ENCODE measurements around the gene PDZRN3. TPM values are rescaled to one million over a fixed set of nuclear protein-coding genes. Genes with fewer than 3 reads are reported as not detected.

Gene PDZRN3
- total RNA-seq, 1 experiment from 2014 or later: 0.17 TPM

DNA sequence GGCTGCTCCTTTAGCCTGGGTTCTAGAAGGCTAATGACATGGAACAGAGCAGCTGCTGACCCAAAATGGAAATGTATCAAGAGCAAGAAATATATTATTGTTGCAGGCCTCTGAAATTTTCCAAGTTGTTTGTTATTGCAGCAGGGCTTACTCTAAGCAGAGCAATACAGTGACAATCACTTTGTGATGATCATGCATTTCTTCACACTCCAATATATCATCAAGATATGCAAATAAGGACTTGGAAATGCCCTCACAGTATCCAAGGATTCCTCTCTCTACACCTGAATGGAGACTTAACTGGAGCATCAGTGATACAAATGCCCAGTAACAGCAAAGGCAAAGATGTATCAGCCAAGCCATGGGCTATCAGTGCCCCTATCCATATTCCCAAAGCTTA lies 89.6 kb downstream of the PDZRN3 start:
- intact Hi-C loops (cut with micrococcal nuclease): no loop called here
- H3K9ac ChIP-seq (ENCODE audit: low read length): no peak overlapping the region
- BruUV-seq (replicated peaks): no TSS peak
- H3K4me2 ChIP-seq (ENCODE audit: low read length): no peak overlapping the region
- no peak overlapping the region for H3K4me3 ChIP-seq (replicated peaks in 1 of 2; ENCODE audit: low read depth in 1 of 2, low read length in 2 of 2)
- no peaks in the 10 kb centered on the region for H3K79me2 ChIP-seq (ENCODE audit: insufficient read depth, low read length)
- POLR2A ChIA-PET: no interaction called here
- H3K27ac ChIP-seq (ENCODE audit: low read depth, low read length): no peak overlapping the region
- H3K36me3 ChIP-seq (ENCODE audit: control insufficient read depth in 1 of 2, insufficient read depth in 2 of 2, low read length in 2 of 2): no peaks in the 10 kb centered on the region
- DNase-seq (ENCODE audit: low read depth, low spot score) (no peak), ATAC-seq (no peak)
- CTCF ChIA-PET: no interaction called here
- H3K9me3 ChIP-seq (ENCODE audit: control insufficient read depth in 1 of 2, insufficient read depth in 1 of 2, low read depth in 1 of 2, low read length in 2 of 2): no peaks in the 10 kb centered on the region
- no peaks in the 10 kb centered on the region for H3K27me3 ChIP-seq (ENCODE audit: insufficient read depth, low read length)
- RAD21 ChIA-PET (ENCODE audit: low non-redundant PET in 1 of 2, low total read pairs in 2 of 2, uncharacterized antibody in 2 of 2, unreplicated experiment in 2 of 2): no interaction called here
- no peaks in the 10 kb centered on the region for H3K4me1 ChIP-seq (ENCODE audit: control insufficient read depth in 1 of 2, insufficient read depth in 2 of 2, low read length in 2 of 2)
- H4K20me1 ChIP-seq (ENCODE audit: insufficient read depth): no peaks in the 10 kb centered on the region
- TF ChIP-seq TCF7L2 (IDR thresholded peaks at IDR 0.05; ENCODE audit: borderline replicate concordance, extremely low read depth, insufficient read depth, insufficient read length) (no peak), EZH2phosphoT487 (IDR thresholded peaks at IDR 0.05; ENCODE audit: borderline replicate concordance) (no peak), POLR2AphosphoS5 (IDR thresholded peaks at IDR 0.05; ENCODE audit: low read depth, low read length) (no peak), EGR1 (IDR thresholded peaks at IDR 0.05; ENCODE audit: low read depth) (no peak), FOSL1 (IDR thresholded peaks at IDR 0.05; ENCODE audit: low read depth) (no peak), YY1 (IDR thresholded peaks at IDR 0.05; ENCODE audit: extremely low read depth, insufficient replicate concordance, low read depth, low read length) (no peak), SIN3A (IDR thresholded peaks at IDR 0.05; ENCODE audit: low read depth) (no peak), CBX3 (IDR thresholded peaks at IDR 0.05; ENCODE audit: low read depth) (no peak), JUND (IDR thresholded peaks at IDR 0.05) (no peak), POLR2A (IDR thresholded peaks at IDR 0.05; ENCODE audit: borderline replicate concordance, extremely low read depth, insufficient read depth, insufficient read length) (no peak), ZNF274 (IDR thresholded peaks at IDR 0.05; ENCODE audit: low read depth, low read length) (no peak), RAD21 (IDR thresholded peaks at IDR 0.05; ENCODE audit: low read depth) (no peak), EZH2 (IDR thresholded peaks at IDR 0.05) (no peak), ELF1 (IDR thresholded peaks at IDR 0.05; ENCODE audit: borderline replicate concordance, low read depth) (no peak)
- TF ChIP-seq, protein P1, sequence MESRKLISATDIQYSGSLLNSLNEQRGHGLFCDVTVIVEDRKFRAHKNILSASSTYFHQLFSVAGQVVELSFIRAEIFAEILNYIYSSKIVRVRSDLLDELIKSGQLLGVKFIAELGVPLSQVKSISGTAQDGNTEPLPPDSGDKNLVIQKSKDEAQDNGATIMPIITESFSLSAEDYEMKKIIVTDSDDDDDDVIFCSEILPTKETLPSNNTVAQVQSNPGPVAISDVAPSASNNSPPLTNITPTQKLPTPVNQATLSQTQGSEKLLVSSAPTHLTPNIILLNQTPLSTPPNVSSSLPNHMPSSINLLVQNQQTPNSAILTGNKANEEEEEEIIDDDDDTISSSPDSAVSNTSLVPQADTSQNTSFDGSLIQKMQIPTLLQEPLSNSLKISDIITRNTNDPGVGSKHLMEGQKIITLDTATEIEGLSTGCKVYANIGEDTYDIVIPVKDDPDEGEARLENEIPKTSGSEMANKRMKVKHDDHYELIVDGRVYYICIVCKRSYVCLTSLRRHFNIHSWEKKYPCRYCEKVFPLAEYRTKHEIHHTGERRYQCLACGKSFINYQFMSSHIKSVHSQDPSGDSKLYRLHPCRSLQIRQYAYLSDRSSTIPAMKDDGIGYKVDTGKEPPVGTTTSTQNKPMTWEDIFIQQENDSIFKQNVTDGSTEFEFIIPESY (IDR thresholded peaks at IDR 0.05; ENCODE audit: extremely low read depth, insufficient replicate concordance, low read length): no peak
- TF ChIP-seq, protein P2, sequence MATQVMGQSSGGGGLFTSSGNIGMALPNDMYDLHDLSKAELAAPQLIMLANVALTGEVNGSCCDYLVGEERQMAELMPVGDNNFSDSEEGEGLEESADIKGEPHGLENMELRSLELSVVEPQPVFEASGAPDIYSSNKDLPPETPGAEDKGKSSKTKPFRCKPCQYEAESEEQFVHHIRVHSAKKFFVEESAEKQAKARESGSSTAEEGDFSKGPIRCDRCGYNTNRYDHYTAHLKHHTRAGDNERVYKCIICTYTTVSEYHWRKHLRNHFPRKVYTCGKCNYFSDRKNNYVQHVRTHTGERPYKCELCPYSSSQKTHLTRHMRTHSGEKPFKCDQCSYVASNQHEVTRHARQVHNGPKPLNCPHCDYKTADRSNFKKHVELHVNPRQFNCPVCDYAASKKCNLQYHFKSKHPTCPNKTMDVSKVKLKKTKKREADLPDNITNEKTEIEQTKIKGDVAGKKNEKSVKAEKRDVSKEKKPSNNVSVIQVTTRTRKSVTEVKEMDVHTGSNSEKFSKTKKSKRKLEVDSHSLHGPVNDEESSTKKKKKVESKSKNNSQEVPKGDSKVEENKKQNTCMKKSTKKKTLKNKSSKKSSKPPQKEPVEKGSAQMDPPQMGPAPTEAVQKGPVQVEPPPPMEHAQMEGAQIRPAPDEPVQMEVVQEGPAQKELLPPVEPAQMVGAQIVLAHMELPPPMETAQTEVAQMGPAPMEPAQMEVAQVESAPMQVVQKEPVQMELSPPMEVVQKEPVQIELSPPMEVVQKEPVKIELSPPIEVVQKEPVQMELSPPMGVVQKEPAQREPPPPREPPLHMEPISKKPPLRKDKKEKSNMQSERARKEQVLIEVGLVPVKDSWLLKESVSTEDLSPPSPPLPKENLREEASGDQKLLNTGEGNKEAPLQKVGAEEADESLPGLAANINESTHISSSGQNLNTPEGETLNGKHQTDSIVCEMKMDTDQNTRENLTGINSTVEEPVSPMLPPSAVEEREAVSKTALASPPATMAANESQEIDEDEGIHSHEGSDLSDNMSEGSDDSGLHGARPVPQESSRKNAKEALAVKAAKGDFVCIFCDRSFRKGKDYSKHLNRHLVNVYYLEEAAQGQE (IDR thresholded peaks at IDR 0.05; ENCODE audit: low read depth): no peak
- TF ChIP-seq, protein P3, sequence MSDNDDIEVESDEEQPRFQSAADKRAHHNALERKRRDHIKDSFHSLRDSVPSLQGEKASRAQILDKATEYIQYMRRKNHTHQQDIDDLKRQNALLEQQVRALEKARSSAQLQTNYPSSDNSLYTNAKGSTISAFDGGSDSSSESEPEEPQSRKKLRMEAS (IDR thresholded peaks at IDR 0.05): no peak
- H2AFZ ChIP-seq (ENCODE audit: low read depth, low read length, poor library complexity, severe bottlenecking): no peak overlapping the region
- no peaks in the 10 kb centered on the region for H3K9me2 ChIP-seq (ENCODE audit: insufficient read depth)

All from HCT116 (cell line).